HG03342 (cell line): Measurements from ENCODE around the gene CDC45.

Experiments used
- ATAC-seq: cut with Tn5 transposase; IDR thresholded peaks from one replicate; pipeline ENCODE4 v1.9.1; 2021; ENCODE audit warnings: mild to moderate bottlenecking, moderate library complexity; ENCODE audit not compliant: unreplicated experiment

The CDC45 gene

DNA sequence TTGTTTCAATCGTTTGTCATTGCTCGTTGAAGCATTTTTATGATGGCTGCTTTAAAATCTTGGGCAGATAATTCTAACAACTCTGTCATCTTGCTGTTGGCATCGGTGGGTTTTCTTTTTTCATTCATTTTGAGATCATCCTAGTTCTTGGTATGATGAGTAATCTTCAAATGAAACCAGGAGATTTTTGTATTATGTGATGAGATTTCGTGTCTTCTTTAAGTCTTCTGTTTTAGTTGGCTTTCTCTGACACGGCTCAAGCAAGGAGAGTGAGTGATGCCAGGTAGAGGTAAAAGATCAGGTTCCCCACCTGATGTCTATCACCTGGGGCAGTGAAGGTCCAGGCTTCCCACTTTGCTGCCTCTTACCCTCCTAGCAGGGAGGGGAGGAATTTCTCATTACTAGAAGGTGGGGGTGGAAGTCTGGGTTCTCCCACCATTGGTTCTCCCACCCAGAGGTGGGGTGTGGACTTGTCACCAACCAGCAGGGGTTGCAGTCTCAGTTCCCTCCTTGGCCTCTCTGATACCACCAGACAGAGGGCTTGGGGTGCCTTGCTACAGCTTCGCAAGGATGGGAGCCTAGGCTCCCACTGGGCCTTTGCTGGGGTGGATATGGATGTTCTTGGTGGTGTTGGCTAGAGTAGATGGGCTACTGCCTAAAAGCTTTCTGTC is 12.9 kb downstream of the CDC45 start:
- ATAC-seq: no peak

DNA sequence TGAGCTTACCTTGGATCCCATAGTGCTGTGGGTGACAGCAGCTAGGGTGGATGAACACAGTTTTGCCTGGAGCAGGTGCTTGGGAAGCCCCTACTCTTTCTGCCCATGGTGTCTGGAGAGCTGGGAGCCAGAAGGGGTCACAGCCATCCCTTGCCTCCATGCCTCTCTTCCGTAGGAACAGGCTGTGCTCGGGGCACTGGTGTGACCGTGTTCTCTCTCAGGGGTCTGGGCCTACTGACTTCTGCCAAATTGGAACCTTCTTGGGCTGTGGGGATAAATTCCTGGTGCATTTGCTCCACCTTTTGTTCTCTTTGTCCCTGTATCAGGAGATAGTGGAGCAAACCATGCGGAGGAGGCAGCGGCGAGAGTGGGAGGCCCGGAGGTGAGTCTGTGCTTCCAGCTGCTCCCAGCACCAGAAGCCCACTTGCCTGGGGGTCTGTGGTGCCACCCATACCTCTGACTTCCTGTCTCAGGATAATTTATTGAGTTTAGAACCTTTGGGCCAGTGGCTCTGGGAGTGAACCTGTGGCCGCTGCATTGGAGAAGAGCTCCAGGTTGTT is 14.4 kb downstream of the CDC45 start:
- ATAC-seq: no peak

DNA sequence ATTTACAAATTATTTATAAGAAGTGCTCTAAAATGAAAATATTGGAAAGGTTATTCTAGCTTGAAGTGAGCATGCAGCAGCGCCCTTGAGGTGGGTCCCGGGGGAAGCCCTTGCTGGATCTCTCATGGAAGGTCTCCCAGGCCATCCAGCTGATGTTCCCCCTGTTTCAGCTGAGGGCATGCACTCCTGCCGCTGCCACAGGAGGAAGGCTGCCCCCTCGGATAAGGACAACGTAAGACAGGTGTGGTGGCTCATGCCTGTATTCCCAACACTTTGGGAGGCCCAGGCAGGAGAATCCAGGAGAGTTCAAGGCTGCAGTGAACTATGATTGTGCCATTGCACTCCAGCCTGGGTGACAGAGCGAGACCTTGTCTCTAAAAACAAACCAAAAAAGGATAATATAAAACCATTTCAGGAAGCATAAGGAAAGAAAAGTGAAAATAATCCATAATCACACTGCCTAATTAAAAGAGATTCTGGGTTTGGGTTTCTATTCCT is 15.0 kb downstream of the CDC45 start:
- no peak for ATAC-seq

GRCh38 chr22:19495562-19496323 is 16.0 kb downstream of the CDC45 start:
- ATAC-seq: no peak

GRCh38 chr22:19496324-19496630 is 16.6 kb downstream of the CDC45 start:
- ATAC-seq: no peak

- no peak for ATAC-seq
Observed at GRCh38 chr22:19497245-19497644, 17.5 kb downstream of the CDC45 start.

- no peak for ATAC-seq
Observed at GRCh38 chr22:19498154-19498865, 18.6 kb downstream of the CDC45 start.

DNA sequence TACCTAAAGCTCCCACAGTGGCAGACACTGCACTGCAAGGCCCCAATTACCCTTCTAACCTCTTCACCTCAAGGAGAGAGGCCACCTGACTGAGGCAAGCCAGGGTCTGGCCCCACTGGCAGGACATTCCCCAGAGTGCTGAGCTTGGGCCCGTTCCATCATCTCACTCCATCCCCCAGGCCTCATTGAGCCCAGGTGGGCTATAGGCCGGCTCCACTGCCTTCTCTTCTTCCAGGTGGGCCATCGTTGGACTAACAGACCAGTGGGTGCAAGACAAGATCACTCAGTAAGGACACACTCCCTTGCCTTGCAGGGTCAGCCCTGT is 19.1 kb downstream of the CDC45 start:
- no peak for ATAC-seq

- ATAC-seq: no peak
Observed at GRCh38 chr22:19499236-19499879, 19.6 kb downstream of the CDC45 start.

DNA sequence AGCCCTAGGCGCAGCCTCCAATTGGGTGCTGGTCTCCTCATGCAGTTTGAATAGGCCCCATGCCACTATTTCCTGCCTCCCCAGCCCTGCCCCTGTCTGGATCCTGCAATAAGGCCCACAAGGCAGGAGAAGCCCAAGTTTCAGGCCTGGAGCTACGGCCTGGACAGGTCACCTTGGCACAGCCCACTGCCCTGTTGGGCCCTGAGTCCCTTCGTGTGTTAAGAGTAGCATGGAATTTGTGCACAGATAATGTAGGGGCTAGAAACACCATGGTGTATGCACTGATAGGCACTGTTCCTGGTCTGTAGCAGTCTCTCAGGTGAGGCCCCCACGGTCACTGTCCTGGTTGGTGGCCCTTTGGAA is 20.1 kb downstream of the CDC45 start:
- ATAC-seq: no peak

DNA sequence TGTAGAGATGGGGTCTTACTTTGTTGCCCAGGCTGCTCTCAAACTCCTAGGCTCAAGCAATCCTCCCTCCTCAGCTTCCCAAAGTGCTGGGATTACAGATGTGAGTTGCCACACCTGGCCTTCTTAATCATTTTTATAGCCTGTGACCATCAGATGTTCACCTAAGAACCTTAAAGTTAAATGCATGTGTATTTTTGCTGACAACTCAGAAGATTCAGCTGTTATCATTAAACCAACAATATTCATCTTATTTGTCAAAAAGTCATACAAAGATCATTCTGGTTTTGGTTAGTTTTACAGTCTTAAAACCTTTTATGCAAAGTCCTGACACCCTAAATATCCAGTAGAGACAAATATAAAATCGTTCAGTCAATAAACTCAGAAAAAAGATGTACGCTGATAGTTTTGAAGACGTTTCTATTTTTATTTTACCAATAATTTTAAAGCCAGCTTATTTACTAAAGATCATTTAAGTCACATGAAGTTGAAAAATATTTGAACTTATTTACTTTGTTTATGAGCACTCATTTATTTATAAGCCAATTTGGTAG is 22.3 kb downstream of the CDC45 start:
- no peak for ATAC-seq

- ATAC-seq: no peak
Observed at GRCh38 chr22:19503367-19503766, 23.6 kb downstream of the CDC45 start.

GRCh38 chr22:19503869-19504268 is 24.1 kb downstream of the CDC45 start:
- ATAC-seq: no peak

DNA sequence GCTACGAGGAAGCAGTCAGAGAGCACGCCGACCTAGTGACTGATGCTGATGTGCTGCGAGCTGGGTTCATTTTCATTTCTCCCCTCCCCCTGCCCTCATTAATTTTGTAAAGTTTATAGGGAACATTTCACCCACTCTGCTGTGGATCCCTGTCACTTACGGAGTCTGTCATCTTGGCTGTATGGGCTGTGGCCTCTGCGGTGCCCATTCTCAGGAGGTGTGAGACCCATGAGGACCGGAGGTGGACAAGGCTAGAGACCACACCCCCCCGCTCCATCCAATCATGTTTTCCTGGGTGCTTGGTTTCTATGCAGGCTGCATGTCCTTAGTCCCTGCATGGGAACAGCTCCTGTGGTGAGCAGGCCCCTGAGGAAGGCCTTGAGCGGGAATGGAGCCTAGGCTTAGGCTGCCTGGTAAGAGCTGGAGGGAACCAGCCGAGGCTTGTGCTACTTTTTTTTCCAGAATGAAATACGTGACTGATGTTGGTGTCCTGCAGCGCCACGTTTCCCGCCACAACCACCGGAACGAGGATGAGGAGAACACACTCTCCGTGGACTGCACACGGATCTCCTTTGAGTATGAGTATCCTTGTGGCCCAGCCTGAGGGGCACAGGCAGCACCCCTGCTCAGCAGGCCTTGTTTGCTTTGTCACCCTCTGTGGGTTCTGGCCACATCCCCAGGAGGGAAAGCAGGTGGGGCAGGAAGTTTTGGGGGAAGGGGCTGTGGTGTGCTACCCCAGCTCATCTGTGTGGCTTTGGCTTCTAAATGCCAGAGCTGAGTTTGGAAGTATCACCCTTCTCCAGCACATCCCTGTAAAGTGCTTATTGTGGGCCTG is 25.4 kb downstream of the CDC45 start:
- ATAC-seq: no peak

DNA sequence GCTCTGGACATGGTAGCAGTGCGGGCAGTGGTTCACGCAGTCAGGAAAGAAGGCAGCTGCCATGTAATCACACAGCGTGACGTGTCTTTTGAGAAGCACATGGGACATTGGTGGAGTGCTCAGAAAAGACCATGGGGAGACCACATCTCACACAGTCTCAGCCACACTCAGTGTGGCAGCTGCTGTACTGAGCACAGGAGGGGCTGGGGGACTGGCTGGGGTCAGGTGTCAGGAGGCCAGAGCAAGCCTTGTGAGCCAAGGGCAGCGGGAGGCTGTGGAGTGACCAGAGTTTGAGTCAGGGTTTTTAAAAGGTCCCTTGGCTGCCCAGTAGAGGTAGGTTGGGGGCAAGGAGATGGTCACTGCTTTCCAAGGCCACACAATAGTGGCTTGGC is 26.0 kb downstream of the CDC45 start:
- ATAC-seq: no peak

- ATAC-seq: no peak
Observed at GRCh38 chr22:19506212-19506611, 26.5 kb downstream of the CDC45 start.

- no peak for ATAC-seq
Observed at GRCh38 chr22:19507534-19507861, 27.8 kb downstream of the CDC45 start.

DNA sequence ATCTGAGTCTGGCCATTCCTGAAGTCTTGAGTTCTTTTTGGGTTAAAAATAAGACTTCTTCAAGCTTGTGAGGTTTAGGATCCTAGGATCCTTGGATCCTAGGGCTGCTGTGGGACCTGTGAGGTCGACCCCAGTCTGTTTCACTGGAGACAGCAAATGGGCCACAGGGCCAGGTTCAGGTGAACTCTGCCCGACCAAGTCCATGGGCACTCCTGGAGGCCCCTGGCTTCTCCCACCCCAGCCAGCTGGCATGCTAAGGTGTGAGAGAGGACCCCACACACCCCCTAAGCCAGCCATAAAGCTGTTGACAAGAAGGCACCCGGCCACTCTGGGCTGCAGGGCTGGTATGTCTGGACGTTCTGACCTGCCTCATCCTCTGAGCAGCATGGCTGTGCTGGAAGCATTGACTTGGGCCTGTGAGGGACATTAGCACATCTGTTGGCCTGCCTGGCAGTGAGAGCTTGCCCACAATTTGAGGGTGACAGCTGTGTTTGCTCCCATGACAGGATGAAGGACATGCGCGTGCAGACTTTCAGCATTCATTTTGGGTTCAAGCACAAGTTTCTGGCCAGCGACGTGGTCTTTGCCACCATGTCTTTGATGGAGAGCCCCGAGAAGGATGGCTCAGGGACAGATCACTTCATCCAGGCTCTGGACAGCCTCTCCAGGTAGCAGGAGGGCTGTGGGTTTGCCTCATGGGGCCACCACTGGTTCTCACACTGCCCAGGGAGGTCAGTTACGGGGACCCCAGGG is 28.5 kb downstream of the CDC45 start:
- ATAC-seq: no peak

GRCh38 chr22:19509191-19509590 is 29.5 kb downstream of the CDC45 start:
- ATAC-seq: no peak

GRCh38 chr22:19509923-19510322 is 30.2 kb downstream of the CDC45 start:
- no peak for ATAC-seq
